A673 (cell line): Measurements from ENCODE around the gene CSNK1A1L.

Experiments used
- EZH2 ChIP-seq: fragments of 200-600 bp; sonication (generic); IDR thresholded peaks from 2 replicates; pipeline ENCODE4 v1.6.1; 2017; ENCODE audit warnings: borderline replicate concordance, low read depth, mild to moderate bottlenecking, mixed read lengths, antibody characterized with exemption, low read length; ENCODE audit not compliant: poor library complexity, severe bottlenecking
- TF ChIP-seq, protein P1 (sequence below): fragments of 300-800, 200-600 bp; sonication (generic); conservative IDR thresholded peaks from 2 replicates; pipeline ENCODE4 v1.5.1; 2017; ENCODE audit warnings: low read depth, mild to moderate bottlenecking, antibody characterized with exemption, low read length, moderate library complexity, mixed read lengths

GRCh38 chr13:37068962-37069361 lies 36.5 kb downstream of the CSNK1A1L start:
- TF ChIP-seq, protein P1, sequence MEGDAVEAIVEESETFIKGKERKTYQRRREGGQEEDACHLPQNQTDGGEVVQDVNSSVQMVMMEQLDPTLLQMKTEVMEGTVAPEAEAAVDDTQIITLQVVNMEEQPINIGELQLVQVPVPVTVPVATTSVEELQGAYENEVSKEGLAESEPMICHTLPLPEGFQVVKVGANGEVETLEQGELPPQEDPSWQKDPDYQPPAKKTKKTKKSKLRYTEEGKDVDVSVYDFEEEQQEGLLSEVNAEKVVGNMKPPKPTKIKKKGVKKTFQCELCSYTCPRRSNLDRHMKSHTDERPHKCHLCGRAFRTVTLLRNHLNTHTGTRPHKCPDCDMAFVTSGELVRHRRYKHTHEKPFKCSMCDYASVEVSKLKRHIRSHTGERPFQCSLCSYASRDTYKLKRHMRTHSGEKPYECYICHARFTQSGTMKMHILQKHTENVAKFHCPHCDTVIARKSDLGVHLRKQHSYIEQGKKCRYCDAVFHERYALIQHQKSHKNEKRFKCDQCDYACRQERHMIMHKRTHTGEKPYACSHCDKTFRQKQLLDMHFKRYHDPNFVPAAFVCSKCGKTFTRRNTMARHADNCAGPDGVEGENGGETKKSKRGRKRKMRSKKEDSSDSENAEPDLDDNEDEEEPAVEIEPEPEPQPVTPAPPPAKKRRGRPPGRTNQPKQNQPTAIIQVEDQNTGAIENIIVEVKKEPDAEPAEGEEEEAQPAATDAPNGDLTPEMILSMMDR: peak; percentile 70
- no peak for TF ChIP-seq EZH2
